ENCODE results near the gene AGAP9. TPM values are rescaled to one million over a fixed set of nuclear protein-coding genes. Genes with fewer than 3 reads are reported as not detected.
"Not testable (repeated sequence)": the region's sequence is repeated elsewhere in the genome, so short reads cannot be mapped to it uniquely, and the experiment has no call there.

The AGAP9 gene
- total RNA-seq, 1 donor from 2014 or later = 1.7 TPM

DNA sequence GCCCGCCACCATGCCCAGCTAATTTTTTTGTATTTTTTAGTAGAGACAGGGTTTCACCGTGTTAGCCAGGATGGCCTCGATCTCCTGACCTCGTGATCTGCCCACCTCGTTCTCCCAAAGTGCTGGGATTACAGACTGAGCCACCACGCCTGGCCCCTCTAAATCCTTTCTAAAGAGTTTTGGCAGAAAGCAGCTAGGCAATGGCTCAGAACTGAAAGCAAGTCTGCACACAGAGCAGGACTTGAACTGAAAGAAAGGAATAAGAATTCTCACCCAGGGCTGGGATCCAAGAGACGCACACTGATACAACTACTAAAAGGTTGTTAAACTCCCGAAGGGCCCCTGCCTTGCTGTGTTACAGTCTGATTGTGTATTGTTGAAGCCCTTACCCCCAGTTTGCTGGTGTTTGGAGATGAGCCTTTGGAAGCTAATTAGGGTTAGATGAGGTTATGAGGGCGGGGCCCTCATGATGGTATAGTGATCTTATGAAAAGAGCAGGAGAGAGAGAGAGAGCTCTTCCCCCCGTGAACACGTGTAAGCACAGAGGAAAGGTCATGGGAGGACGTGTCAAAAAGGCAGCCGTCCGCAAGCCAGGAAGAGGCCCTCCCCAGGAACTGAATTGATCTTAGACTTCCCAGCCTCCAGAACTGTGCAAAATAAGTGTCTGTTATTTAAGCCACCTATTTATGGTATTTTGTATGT is 58.1 kb downstream of the AGAP9 start:
- DNase-seq (ENCODE audit: missing footprints); ATAC-seq; intact Hi-C loops (cut with DNase I): not testable (repeated sequence)

DNA sequence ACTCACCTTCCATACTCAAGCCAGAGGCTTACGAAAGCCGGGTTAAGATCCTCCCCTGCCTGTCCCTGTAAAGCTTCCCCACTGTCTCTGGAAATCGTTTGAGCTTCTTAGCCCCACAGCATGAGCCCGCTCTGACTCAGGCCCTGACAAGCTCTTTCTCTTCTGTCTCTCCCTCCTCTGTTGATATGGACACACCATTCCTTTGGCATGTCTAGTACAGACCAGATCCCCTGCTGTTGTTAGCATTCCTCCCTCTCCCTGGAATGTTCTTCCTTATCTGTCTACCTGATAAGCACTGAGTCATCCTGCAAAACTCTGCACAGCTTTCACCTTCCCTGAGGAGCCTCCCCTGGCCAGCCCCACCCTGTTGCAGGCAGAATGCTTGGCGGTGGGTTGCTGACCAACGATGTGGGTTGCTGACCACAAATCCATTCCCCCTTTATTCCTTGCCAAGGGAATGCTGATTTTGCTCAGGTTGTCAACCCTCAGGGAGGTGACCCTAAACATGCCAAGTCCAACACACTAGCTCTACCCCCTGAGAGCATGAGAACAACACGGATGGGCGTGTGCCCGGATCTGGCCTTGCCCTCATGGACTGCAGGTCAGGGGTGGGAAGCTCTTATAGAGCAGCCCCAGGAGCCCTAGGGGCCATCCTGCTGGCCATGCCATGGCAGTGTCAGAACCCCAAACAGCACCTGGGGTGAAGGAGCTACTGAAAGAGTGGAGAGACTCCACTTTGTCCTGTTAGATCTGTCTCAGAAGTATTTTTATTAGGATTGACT is 60.7 kb downstream of the AGAP9 start:
- DNase-seq (ENCODE audit: missing footprints); intact Hi-C loops (cut with DNase I); ATAC-seq: not testable (repeated sequence)

DNA sequence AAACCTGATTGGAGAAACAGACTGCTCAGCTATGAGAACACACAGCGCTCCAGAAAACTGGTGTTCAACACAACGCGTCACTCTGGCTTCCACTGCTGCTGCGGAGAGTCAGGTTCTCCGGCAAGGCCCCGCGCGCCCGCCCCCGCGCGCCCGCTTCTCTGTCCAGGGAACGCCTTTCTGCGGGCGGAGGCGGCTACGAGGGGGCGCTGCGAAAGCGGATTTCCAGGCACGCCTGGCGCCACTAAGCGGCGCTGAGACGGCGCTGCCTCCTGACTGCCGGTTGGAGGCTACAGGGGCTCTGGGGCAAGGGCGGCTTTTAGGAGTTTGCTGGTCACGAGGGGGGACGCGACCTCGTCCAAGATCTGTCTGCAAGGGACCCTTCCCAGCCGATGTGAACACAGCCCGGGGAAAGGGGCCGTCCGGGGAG is 62.2 kb downstream of the AGAP9 start:
- ATAC-seq = peak; percentile 87
- intact Hi-C loops (cut with DNase I) = not testable (repeated sequence)

DNA sequence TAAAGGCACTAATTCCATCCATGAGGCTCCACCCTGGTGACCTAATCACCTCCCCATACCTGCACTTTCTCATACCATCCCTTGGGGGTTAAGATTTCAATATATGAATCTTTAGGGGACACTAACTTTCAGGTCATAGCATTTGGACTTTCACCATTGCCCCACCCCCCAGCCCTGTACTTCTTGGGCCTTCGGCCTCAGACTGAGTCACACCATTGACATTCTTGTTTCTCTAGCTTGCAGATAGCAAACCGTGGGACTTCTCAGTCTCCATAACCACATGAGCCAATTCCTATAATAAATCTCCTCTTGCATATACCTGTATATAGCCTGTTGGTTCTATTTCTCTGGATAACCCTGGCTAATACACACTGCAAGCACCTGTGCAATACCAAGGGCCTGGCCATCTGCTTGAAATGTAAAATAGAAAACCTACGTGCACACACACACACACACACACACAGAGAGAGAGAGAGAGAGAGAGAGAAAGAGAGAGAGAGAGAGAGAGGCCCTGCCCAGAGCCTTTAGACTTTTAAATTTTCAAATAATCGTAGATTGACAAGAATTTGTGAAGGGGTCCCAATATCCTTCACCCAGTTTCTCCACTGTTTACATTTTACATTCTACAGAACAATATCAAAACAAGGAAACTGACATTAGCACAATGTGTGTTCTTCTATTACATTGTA is 64.8 kb downstream of the AGAP9 start:
- ATAC-seq (no peak), DNase-seq (ENCODE audit: missing footprints) (no peak)
- intact Hi-C loops (cut with DNase I) = no loop called here

More for the DNA sequence above, 62.2 kb downstream of the AGAP9 start:
- not testable (repeated sequence) for DNase-seq (ENCODE audit: missing footprints)

- ATAC-seq (no peak), DNase-seq (ENCODE audit: missing footprints) (no peak)
- intact Hi-C loops (cut with DNase I) = no loop called here
Observed at GRCh38 chr10:47457826-47458225, 65.6 kb downstream of the AGAP9 start.

- intact Hi-C loops (cut with DNase I) = no loop called here
- ATAC-seq (no peak), DNase-seq (ENCODE audit: missing footprints) (no peak)
Observed at GRCh38 chr10:47457528-47457820, 66.0 kb downstream of the AGAP9 start.

DNA sequence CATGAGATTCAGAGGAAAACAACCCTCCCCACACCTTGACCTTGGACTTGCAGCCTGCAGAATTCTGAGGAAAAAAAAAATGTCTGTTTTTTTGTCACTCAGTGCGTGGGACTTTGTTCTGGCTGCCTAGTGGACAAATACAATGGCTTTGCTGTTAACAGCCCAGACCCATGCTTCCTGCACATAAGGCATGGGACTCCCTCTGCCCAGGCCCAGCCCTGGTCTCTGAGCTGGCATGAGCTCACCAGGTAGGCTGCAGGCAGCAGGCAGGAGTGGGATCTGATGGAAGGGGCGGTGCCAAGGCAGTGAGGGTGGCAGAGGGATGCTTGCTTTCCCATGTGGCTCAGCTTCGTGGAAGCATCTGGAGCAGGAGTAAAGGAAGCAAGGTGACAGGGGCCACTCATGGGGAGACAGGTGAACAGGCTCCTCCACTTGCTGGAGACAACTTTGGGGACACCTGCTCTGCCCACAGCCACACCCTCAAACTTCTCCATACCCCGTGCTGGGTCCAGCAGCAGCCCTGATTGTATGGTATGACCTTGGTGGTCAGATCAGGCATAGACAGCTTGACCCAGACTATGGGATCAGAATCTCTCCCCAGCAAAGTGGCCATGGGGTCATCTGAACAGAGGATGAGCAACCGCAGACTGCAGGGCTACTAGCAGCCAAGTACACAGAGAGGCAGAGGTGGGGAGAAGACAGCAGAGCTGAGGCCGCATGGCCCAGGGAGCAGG is 66.5 kb downstream of the AGAP9 start:
- ATAC-seq = no peak
- DNase-seq (ENCODE audit: missing footprints) = no peak
- intact Hi-C loops (cut with DNase I) = no loop called here

DNA sequence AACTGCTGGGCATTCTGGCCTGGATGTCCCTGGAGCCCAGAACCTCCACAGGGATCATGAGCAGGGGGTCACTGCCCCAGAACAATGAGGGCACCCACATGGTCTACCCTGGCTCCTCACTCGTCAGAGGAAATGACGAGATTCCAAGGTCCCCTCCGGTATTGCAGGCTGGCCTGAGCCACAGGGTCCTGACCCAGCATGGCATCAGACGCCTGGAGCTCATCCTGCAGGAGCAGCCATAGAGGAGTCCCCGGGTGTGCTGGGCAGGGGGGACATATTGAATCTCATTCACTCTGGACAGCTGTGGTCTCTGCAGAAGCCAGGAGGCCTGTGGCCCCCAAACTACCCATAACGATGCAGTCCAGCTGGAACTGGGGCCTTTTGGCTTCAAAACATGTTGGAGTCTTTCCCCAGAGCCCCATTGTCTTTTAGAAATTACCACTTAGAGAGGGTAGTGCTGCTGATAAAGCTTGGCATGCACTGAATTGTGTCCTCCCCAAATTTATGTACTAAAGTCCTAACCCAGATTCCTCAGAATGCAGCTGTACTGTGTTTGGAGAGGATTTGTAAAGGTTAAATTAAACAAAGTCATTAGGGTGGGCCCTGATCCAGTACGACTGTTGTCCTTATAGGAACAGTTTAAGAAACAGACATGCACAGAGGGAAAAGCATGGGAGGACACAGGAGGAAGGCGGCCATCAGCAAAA is 67.2 kb downstream of the AGAP9 start:
- DNase-seq (ENCODE audit: missing footprints) (peak; percentile 40), ATAC-seq (no peak)
- intact Hi-C loops (cut with DNase I) = no loop called here

GRCh38 chr10:47455350-47456078 is 67.9 kb downstream of the AGAP9 start:
- peak; percentile 25 for DNase-seq (ENCODE audit: missing footprints)
- intact Hi-C loops (cut with DNase I); ATAC-seq: not testable (repeated sequence)

DNA sequence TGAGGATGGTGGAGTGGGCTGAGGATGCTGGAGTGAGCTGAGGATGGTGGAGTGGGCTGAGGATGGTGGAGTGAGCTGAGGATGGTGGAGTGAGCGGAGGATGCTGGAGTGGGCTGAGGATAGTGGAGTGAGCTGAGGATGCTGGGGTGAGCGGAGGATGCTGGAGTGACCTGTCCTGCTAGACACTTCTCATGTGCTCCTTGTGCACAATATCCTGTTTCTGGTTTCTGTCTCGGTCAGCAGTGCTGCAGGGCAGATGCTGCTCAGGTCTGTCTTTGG is 68.7 kb downstream of the AGAP9 start:
- no peak for ATAC-seq
- intact Hi-C loops (cut with DNase I) = no loop called here
- DNase-seq (ENCODE audit: missing footprints) = no peak

DNA sequence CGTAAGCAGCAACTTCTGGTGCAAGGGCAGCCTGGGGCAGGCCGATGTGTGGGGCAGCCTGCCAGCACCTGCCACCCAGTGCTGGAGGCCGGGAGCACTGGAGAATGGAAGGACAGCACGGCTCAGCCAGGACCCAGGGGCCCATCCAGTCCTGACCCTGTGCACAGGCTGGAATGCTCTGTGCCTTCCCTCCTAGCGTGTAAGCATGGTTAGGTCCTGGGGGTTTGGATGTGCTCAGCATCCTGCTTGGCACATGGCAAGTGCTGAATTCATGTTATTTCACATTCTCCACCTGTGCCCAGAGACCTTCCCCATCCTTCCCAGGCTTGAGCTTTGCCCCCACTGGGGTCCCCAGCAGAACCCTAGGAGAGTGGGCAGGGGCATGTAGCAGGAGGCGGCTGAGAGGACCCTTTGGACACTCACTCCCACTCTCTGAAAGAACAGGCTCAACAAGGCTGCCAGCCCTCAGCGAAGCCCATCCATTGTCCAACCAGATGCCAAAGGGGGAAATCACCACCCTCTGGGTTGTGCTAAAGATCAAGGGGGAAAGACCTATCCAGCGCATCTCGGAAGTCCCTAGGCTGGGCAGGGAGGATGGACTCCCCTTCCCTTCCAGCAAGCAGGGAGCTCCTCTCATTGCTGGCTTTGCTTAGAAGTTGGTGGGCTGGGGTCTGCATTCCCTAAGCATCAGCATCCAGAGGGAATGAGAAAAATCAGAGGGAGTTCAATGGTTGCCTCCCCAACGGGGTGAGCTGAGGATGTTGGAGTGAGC is 69.2 kb downstream of the AGAP9 start:
- no peak for DNase-seq (ENCODE audit: missing footprints)
- ATAC-seq = no peak
- intact Hi-C loops (cut with DNase I) = no loop called here

DNA sequence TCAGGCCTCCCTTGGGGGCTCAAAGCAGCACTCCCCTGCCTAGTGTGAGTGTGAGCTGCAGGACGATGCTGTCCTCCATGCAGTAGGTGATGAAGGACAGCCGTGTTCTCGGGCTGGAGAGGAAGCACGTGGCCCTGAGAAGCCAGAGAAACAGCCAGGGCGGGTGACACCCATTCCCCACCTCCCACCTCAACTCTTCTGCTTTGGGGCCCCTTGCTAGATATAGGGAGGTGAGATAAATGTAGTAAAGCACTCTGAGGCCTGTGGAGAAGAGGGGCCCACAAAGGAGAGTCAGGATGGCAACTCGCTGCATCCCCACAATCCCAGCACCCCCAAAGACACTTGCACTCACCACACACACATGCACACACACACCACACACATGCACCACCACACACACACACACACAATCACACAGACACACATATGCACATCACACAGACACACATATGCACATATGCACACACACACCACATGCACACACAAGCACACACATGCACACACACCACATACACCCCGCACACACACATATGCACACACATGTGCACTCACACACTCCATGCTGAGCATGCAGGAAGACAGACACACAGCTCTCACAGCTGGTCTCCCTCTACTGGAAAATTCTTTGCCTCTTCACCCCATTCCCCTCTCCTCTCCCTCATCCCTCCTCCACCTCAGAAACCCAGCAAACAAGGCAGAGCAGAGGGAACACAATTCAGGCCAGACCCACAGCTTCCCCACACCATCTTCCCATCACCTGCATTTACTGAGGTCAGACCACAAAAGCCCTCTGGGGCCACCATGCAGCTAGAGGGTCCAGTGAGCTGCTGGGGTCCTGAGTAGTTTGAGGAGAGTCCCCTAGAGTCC is 70.1 kb downstream of the AGAP9 start:
- intact Hi-C loops (cut with DNase I) = no loop called here
- DNase-seq (ENCODE audit: missing footprints) (no peak), ATAC-seq (no peak)

GRCh38 chr10:47452495-47453140 is 70.8 kb downstream of the AGAP9 start:
- DNase-seq (ENCODE audit: missing footprints) (peak; percentile 34), ATAC-seq (no peak)
- intact Hi-C loops (cut with DNase I) = no loop called here

DNA sequence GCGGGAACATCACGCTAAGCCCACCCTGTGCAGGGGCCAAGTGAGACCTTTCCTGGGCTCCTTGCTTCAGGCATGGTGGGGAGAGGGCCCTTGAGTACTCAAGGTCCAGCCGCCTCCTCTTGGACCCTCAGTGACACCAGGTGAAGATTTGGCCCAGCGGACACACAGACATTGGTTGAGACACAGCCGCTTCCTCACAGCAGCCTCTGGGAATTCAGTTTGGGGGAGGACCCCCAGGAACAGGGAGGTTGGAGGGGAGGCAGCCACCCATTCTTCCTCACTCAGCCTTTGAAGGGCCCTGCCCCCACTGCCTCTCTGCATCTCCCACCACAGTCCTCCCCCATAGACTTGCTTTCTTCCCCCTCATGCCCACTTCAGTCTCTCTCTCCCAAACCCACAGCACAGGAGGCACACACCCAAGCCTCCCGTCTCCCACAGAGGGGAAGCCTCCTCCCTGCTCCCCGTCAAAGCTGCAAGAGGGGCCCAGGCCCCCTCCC is 71.4 kb downstream of the AGAP9 start:
- intact Hi-C loops (cut with DNase I) = no loop called here
- peak; percentile 68 for DNase-seq (ENCODE audit: missing footprints)
- ATAC-seq = no peak

Data from Right ventricle myocardium inferior (tissue), 1 donor.